ENCODE data around the gene LRWD1.

The LRWD1 gene

DNA sequence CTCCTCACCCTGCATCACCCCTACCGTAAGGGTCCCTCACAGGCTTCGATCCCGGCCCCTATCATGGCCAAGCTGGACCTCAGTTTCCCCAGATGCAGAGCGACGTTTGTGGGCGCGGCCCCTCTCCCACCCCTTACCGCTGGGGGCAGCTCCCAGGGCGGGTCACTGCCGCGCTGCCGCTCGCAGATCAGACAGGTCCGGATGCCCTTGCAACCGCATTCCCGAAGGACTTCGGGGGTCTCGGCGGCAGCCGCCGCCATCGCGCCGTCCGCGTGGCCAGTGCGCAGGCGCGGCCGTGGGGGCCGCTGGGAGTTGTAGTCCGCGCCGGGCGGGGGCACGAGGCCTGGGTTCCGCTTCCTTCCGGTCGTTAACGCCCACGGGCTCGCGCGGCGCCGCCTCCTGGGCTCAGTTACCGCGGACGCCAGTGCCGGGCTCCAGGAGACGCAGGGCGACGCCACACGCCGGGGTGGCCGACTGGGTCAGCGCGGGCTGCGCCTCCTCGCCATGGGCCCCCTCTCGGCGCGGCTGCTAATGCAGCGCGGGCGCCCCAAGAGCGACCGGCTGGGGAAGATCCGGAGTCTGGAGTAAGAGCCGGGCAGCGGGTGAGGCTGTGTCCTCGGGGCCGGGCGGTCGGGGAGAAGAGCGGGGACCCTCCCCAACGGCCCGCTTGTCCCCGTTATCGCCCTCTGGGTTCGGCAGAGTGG is at the start of gene LRWD1, which contains the start of gene ALKBH4:
Gene LRWD1, plus strand, starts transcription at position 408 of the 704 bp plus-strand sequence. Its CDS starts 97 bp downstream, at position 505.
Gene ALKBH4, minus strand, starts transcription at position 287 of the 704 bp plus-strand sequence. Its CDS starts 27 bp downstream, at position 260.
- DNase-seq: peak; percentile 97

DNA sequence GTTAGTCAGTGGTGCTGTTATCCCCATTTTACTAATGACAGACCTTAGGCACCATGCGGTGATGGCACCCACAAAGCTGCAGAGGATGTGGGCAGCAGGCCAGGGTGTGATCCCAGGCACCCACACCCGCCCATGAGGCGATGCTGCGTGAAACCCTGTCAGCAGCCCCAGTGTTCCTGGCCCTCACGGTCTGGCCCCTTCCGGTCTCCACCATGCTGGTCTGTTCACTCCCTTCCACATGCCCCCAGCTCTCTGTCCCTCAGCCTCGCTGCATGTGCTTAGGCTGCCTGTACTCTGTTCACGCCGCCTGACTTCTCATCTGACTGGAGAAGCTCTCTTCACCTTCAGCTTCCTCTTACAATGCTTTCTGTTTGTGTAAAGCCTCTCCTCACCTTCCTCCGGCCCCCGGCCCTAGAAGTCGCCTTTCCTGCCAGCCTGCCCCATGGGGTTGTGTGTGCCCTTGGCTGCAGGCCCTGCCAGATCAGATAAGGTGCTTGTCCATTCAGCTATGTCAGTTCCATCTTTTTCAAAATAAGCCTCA is 49.0 kb upstream of the LRWD1 start:
- DNase-seq: peak; percentile 70 to 75

DNA sequence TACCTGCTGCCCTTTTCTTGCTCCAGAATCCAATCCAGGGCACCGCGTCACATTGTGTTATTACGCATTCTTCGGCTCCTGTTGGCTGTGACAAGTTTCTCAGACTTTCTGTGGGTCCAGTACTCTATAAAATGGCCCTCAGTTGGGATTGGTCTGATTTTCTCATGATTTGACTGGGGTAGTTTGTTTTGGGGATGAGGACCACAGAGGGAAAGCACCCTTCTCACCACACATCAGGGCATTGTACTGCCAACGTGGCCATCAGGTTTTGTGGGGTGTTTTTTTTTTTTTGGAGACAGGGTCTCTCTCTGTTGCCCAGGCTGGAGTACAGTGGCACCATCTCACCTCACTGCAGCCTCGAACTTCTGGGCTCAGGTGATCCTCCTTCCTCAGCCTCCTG is 48.4 kb upstream of the LRWD1 start:
- DNase-seq: no peak

DNA sequence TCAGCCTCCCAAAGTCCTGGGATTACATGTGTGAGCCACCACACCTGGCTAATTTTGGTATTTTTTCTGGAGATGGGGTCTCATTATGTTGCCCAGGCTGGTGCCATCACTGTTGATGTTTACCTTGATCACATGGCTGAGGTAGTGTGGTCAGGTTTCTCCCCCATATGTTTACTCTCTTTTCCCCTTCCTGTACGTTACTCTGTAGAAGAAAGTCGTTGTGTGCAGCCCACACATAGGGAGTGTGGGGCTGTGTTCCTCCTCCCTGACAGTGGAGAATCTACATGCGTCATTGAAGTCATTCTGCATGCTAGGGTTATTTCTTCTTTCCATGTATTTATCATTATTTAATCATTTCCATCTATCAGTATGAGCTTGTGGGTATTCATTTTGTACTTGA is 47.7 kb upstream of the LRWD1 start:
- DNase-seq: no peak

- DNase-seq: no peak
Measured at GRCh38 chr7:102418592-102418991, 46.2 kb upstream of the LRWD1 start.

- DNase-seq: no peak
Measured at GRCh38 chr7:102421706-102422240, 43.0 kb upstream of the LRWD1 start.

GRCh38 chr7:102424129-102424551 is 40.6 kb upstream of the LRWD1 start:
- DNase-seq: no peak

- DNase-seq: no peak
Measured at GRCh38 chr7:102424787-102425218, 40.0 kb upstream of the LRWD1 start.

DNA sequence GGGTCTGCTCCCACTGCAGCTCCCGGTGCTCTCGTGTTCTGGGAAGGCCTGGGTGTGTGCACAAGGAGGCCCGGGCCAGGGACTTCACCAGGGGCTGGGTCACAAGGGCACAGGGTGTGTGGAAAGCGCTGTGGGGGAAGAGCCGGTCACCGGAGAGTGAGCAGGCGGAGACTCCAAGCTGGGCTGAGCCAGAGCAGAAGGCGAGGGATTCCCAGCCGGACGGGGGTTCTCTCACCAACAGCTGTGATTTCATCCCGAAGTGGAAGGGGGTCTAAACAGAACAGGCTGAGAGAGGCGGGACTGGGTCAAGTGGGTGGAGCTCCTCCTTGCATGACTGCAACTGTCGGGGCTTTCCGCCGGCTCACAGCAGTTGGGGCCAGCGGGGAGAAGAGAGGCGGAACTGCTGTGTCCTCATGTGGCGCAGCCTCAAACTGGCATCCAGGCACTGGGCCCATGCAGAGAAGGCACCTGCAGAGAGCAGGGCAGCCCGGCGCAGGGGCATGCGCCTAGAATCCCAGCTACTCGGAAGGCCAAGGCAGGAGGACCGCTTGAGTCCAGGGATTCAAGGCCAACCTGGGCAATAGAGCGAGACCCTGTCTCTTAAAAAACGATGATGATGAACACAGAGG is 39.0 kb upstream of the LRWD1 start:
- DNase-seq: peak; percentile 83 to 87

- peak; percentile 78 to 85 for DNase-seq
Measured at GRCh38 chr7:102426268-102427018, 38.3 kb upstream of the LRWD1 start.

DNA sequence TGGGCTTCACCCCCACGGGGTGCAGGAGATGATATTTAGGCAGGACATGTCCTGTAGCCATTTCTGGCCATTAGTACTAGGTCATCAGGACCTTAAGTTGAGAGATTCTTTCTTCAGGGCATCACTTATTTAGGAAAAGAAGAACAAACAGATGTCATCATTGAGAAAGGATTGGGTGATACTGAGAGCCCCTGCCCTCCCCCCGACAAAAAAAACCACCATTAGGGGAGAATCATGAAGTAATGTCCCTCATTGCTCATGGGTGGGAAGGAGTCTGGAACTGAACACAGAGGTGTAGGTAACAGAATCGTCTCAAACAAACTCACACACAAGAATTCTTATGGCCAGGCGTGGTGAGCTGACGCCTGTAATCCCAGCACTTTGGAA is 37.8 kb upstream of the LRWD1 start:
- DNase-seq: no peak

- no peak for DNase-seq
Measured at GRCh38 chr7:102429141-102429899, 35.5 kb upstream of the LRWD1 start.

- DNase-seq: peak; percentile 41 to 56
Measured at GRCh38 chr7:102431617-102432298, 33.0 kb upstream of the LRWD1 start.

- peak in 1 of 2 experiments; percentile 20 for DNase-seq
Measured at GRCh38 chr7:102432442-102433218, 32.2 kb upstream of the LRWD1 start.

DNA sequence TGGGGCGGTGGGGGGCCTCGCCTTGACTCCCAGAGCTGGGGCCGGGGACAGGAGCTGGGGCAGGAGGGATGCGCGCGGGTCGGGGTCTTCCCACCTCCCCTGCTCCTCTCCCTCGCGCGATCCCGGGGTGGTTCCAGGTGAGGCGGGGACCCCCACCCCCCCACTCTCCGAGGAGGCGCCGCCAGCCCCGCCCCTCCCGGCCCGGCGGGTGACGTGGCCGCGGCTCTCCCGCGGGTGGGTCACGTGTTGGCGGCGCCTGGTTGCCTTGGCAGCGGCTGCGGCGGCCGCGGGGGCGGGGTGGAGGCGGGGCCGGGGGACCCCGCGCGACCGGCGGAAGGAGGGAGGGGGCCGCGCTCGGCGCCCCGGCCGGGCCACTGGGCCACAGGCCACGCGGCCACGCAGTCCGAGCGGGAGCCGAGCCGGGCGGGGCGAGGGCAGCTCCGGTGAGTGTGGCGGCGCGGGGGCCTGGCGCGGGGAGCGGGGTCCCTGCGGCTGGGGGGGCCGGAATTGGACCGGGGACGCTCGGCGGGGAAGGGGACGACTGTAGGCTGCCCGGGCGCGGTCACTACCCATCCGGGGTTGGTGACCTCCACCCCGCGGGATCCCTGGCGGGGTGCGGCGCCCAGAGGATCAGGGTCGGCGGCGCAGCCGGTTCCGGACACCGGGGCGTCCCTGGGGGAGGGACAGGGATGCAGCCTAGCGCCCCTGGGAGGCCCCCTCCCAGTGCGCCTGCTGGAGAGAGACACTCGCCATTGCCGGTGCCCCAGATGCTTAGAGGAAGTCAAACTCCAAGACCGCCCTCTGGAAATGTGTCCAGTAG is 31.4 kb upstream of the LRWD1 start, which contains the start of gene ORAI2:
Gene ORAI2, plus strand, starts transcription at position 357 of the 820 bp plus-strand sequence. CDS start 5,382 bp downstream, outside the sequence.
- peak; percentile 85 to 88 for DNase-seq

DNA sequence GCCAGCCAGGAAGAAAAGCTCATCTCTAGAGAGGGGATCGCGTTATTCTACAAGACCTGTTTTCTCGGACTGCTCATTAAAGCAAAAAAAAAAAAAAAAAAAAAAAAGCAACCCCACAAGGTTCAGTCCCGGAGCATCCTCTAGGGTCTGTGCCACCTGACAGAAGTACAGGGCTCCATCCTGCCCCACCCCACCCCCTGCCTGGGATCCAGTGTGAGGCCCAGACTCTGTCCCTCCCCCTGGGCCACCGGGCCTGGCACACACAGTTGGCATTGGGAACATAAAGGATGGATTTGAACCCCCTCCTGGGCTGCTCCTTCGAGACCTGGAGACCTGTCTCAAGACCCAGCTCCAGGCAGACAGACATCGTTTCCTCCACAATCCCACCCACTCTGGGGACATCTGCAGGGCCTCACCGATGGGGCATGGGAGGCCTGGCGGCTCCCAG is 30.7 kb upstream of the LRWD1 start:
- DNase-seq: peak; percentile 33 to 44

DNA sequence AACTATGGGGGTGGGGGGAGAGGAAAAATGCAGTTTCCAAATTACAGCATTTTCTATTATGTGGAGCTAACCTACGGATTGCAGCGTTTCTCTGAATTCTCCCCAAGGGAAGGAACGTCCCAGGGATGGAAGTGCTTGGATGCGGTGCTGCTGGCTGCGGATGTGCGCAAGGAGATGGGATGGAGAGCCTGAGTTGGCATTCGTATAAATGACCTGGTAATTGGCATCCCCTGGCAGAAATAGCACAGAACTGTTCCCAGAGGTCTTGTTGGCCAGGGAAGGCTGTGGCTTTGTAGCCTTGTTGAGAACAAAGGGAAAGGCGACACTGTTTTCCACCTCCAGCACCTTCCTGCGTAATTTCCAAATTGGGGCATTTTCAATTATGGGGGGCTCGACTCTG is 28.7 kb upstream of the LRWD1 start:
- DNase-seq: no peak

- no peak for DNase-seq
Measured at GRCh38 chr7:102439963-102440795, 24.6 kb upstream of the LRWD1 start.
